Astrocyte (in vitro differentiated cells and primary cell): ENCODE data around the gene NOB1. TPM values are rescaled to one million over a fixed set of nuclear protein-coding genes. Genes with fewer than 3 reads are reported as not detected.

Experiments
- DNase-seq: peaks from one replicate; pipeline ENCODE4 v3.0.0-alpha.2; 2010; ENCODE audit warnings: low read depth
- FAIRE-seq: peaks from 2 replicates; lab custom pipeline; 2011; peaks lifted over from hg19 to GRCh38; lab: Jason Lieb, UNC
- H2AFZ ChIP-seq: 2 replicates; pipeline ENCODE4 v1.6.0; 2012; ENCODE audit warnings: low read depth, low read length, inconsistent platforms
- H3K27ac ChIP-seq: 2 replicates; pipeline ENCODE4 v1.5.1; 2011; ENCODE audit warnings: low read depth, low read length, inconsistent platforms
- H3K27me3 ChIP-seq: 2 replicates; pipeline ENCODE4 v1.6.0; 2011; ENCODE audit warnings: low read length, inconsistent platforms; ENCODE audit not compliant: insufficient read depth
- H3K36me3 ChIP-seq: 2 replicates; pipeline ENCODE4 v1.5.1; 2011; ENCODE audit warnings: low read length, inconsistent platforms; ENCODE audit not compliant: insufficient read depth
- H3K4me1 ChIP-seq: 2 replicates; pipeline ENCODE4 v1.5.1; 2011; ENCODE audit warnings: low read length, inconsistent platforms; ENCODE audit not compliant: insufficient read depth
- H3K4me2 ChIP-seq: 2 replicates; pipeline ENCODE4 v1.6.0; 2012; ENCODE audit warnings: low read length, inconsistent platforms
- H3K4me3 ChIP-seq: 2 replicates; pipeline ENCODE4 v1.5.1; 2011; ENCODE audit warnings: low read depth, mild to moderate bottlenecking, low read length, inconsistent platforms; ENCODE audit not compliant: insufficient read depth
- H3K79me2 ChIP-seq: 2 replicates; pipeline ENCODE4 v1.6.0; 2012; ENCODE audit warnings: mild to moderate bottlenecking, low read length, inconsistent platforms; ENCODE audit not compliant: insufficient read depth
- H3K9ac ChIP-seq: 2 replicates; pipeline ENCODE4 v1.6.0; 2012; ENCODE audit warnings: mild to moderate bottlenecking, low read length, inconsistent platforms
- H3K9me3 ChIP-seq: 2 replicates; pipeline ENCODE4 v1.5.1; 2012; ENCODE audit warnings: low read depth, mild to moderate bottlenecking, low read length, inconsistent platforms; ENCODE audit not compliant: insufficient read depth
- H4K20me1 ChIP-seq: 2 replicates; pipeline ENCODE4 v1.6.0; 2012; ENCODE audit warnings: low read length, inconsistent platforms; ENCODE audit not compliant: insufficient read depth
- H3K27ac Mint-ChIP-seq: one replicate; pipeline ENCODE4 v1.8.0; 2021; ENCODE audit warnings: mild to moderate bottlenecking, mixed read lengths; ENCODE audit not compliant: unreplicated experiment
- H3K27me3 Mint-ChIP-seq: one replicate; pipeline ENCODE4 v1.8.0; 2021; ENCODE audit warnings: low read depth, mixed read lengths; ENCODE audit not compliant: unreplicated experiment
- H3K36me3 Mint-ChIP-seq: one replicate; pipeline ENCODE4 v1.8.0; 2021; ENCODE audit warnings: low read depth, mixed read lengths; ENCODE audit not compliant: unreplicated experiment
- H3K4me1 Mint-ChIP-seq: one replicate; pipeline ENCODE4 v1.8.0; 2021; ENCODE audit warnings: low read depth, mixed read lengths; ENCODE audit not compliant: unreplicated experiment
- H3K4me3 Mint-ChIP-seq: one replicate; pipeline ENCODE4 v1.8.0; 2021; ENCODE audit warnings: mild to moderate bottlenecking, moderate library complexity, mixed read lengths; ENCODE audit not compliant: unreplicated experiment
- H3K9me3 Mint-ChIP-seq: one replicate; pipeline ENCODE4 v1.8.0; 2021; ENCODE audit warnings: mild to moderate bottlenecking, mixed read lengths; ENCODE audit not compliant: unreplicated experiment
- CTCF ChIP-seq: IDR thresholded peaks from 2 replicates; pipeline ENCODE4 v1.5.1; 2011; ENCODE audit warnings: low read depth, mild to moderate bottlenecking, inconsistent platforms, low read length, moderate library complexity; ENCODE audit not compliant: insufficient read depth
- EZH2 ChIP-seq: IDR thresholded peaks from 2 replicates; pipeline ENCODE4 v1.6.1; 2012; ENCODE audit warnings: mild to moderate bottlenecking, low read length, inconsistent platforms; ENCODE audit not compliant: insufficient read depth
- total RNA-seq: library from RNA; stranded (reverse); gene quantifications from 2 replicates; pipeline ENCODE4 v1.2.1, GENCODE V29; 2021

NOB1 gene
- total RNA-seq, 1 donor from 2014 or later = 46.0 TPM

DNA sequence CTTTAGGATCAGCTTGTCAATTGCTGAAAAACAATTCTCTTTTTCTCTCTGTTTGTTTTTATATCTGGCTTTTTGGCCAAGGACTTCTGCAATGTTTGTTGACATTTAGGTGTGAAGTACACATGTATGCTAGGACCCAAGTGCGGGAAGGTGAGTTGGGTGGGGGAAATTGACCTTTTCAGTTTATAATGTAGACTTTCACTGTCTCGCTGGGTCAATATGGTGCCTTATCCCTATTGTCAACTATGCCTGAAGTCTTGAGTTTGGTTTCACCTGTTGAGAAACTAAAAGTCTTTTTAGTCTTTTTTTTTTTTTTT is 16.9 kb upstream of the NOB1 start:
- H3K9me3 Mint-ChIP-seq = peaks cover 5% of the 10 kb centered on the region
- FAIRE-seq = no peak
- H3K27me3 Mint-ChIP-seq = no peaks in the 10 kb centered on the region

DNA sequence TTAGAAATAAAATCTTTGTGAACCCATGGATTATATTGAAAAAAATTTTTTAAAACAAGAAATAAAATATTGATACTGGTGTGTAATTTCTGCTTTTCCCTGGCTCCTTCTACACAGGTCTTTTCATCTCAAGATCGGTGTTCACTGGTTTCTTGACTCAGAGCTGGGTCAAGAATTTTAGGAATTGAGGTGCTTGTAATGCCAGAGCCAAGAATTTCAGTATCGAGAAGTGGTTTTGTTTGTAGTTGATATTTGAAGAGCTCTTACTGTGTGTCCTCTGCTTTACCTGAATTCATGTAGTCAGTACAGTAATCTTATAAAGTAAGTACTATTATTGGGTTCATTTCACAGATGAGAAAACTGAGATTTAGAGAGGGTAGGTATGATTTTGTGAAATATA is 14.7 kb upstream of the NOB1 start:
- H3K27me3 Mint-ChIP-seq = no peaks in the 10 kb centered on the region
- no peak for TF ChIP-seq CTCF
- no peak for TF ChIP-seq EZH2
- H3K27ac Mint-ChIP-seq = no peak overlapping the region
- H3K36me3 ChIP-seq = no peaks in the 10 kb centered on the region
- H3K4me3 ChIP-seq = no peak overlapping the region
- H3K4me1 Mint-ChIP-seq = peaks cover 9% of the 10 kb centered on the region
- DNase-seq (no peak), FAIRE-seq (no peak)
- H3K4me3 Mint-ChIP-seq = no peak overlapping the region
- H3K9ac ChIP-seq = no peak overlapping the region
- no peaks in the 10 kb centered on the region for H3K9me3 ChIP-seq
- H3K4me2 ChIP-seq = no peak overlapping the region
- peaks cover 1% of the 10 kb centered on the region for H3K9me3 Mint-ChIP-seq
- H3K27me3 ChIP-seq = no peaks in the 10 kb centered on the region
- H4K20me1 ChIP-seq = peaks cover 38% of the 10 kb centered on the region
- H3K36me3 Mint-ChIP-seq = peaks cover 3% of the 10 kb centered on the region
- H3K79me2 ChIP-seq = peaks cover 76% of the 10 kb centered on the region
- no peak overlapping the region for H3K27ac ChIP-seq
- H2AFZ ChIP-seq = no peak overlapping the region
- H3K4me1 ChIP-seq = peaks cover 2% of the 10 kb centered on the region

More for the DNA sequence above, 16.9 kb upstream of the NOB1 start:
- H3K36me3 ChIP-seq = no peaks in the 10 kb centered on the region
- H4K20me1 ChIP-seq = peaks cover 36% of the 10 kb centered on the region
- Mint-ChIP-seq H3K4me3 (no peak overlapping the region), H3K36me3 (peaks cover 8% of the 10 kb centered on the region), H3K4me1 (peaks cover 9% of the 10 kb centered on the region), H3K27ac (no peak overlapping the region)
- H3K27me3 ChIP-seq = no peaks in the 10 kb centered on the region
- no peak overlapping the region for H3K9ac ChIP-seq
- peaks cover 2% of the 10 kb centered on the region for H3K4me1 ChIP-seq
- H3K4me3 ChIP-seq = no peak overlapping the region
- H3K4me2 ChIP-seq = no peak overlapping the region
- peaks cover 59% of the 10 kb centered on the region for H3K79me2 ChIP-seq
- TF ChIP-seq CTCF = no peak
- no peak for TF ChIP-seq EZH2
- no peaks in the 10 kb centered on the region for H3K9me3 ChIP-seq
- H2AFZ ChIP-seq = no peak overlapping the region
- H3K27ac ChIP-seq = no peak overlapping the region
- DNase-seq = no peak

DNA sequence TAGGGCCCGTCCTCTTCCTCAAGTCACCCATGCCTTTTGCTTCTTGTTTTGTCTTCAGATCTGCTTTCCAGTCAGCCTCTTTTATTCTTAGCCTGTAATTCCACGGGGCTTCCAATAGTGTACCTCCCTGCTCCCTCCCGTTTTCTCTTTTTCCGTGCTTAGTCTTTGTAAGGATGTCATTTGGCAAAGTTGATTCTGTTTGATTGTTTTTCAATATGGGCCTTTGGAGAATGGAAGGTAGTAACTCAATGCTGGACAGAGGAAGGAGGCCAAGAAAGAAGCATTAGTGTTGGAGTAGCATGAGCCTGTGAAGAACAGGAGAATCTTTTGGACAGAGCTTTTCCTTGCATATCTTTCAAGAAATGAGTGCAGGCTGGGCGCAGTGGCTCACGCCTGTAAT is 13.9 kb upstream of the NOB1 start:
- peaks cover 9% of the 10 kb centered on the region for H3K4me1 Mint-ChIP-seq
- no peak overlapping the region for H3K27ac Mint-ChIP-seq
- no peaks in the 10 kb centered on the region for H3K27me3 Mint-ChIP-seq
- TF ChIP-seq CTCF = no peak
- TF ChIP-seq EZH2 = no peak
- Histone ChIP-seq H3K27ac (no peak overlapping the region), H3K4me1 (peaks cover 2% of the 10 kb centered on the region), H4K20me1 (peaks cover 33% of the 10 kb centered on the region), H3K4me3 (no peak overlapping the region), H3K4me2 (no peak overlapping the region), H3K9me3 (no peaks in the 10 kb centered on the region), H3K36me3 (no peaks in the 10 kb centered on the region), H3K27me3 (no peaks in the 10 kb centered on the region), H3K9ac (no peak overlapping the region), H3K79me2 (peaks cover 76% of the 10 kb centered on the region), H2AFZ (no peak overlapping the region)
- peaks cover 3% of the 10 kb centered on the region for H3K36me3 Mint-ChIP-seq
- H3K9me3 Mint-ChIP-seq = peaks cover 1% of the 10 kb centered on the region
- H3K4me3 Mint-ChIP-seq = no peak overlapping the region
- FAIRE-seq = no peak
- no peak for DNase-seq
